ENCODE data around the gene KRT33A.

The KRT33A gene

DNA sequence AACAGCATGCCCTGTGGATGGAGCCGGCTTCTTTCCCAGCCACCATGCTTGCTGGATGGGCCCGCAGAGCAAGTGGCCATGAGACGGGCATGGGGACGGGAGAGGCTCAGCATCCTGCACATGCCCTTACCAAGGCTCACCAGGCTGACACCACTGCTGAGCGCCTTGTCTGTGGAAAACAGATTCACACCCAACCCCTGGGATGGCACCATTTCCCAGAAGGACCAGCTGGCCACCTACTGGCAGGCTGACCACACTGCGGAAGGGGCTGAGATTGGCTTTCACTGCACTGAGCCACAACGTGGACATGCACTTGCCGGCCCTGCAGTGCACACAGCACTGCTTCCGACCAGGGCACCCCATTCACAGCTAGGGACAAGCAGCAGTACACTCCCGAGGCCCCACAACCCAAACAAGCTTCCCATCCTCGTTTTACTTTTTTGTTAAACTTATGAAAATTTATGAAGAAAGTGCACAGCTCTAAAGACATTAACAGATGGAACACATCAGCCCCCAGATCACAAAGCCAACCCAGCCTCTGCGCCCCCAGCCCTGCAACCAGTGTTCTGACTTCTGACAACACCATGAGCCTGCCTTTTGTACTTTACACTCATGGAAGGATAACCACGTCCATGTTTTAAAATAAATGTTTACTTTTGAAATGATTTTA is 21.2 kb downstream of the KRT33A start:
- DNase-seq (ENCODE audit: low read depth in 3 of 3) = no peak

DNA sequence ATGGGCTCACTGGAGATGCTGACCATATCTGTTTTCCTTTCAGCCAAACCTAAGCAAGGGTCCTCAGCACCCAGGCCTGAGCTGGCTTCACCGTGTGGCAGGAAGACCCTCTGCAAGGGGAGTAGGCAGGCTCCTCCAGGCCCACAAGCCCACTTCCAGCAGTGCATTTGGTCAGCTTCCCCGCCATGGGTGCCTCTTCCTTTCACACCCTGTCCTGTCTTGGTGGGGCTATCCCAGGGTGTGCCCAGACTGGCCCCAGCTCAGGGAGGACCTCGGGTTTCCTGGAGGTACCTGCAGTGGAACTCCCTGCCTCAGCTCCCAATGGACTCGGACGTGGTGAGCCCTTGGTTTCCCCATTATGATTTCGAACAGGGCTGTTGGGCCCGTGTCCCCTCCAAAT is 22.4 kb downstream of the KRT33A start:
- DNase-seq (ENCODE audit: low read depth in 3 of 3) = no peak

DNA sequence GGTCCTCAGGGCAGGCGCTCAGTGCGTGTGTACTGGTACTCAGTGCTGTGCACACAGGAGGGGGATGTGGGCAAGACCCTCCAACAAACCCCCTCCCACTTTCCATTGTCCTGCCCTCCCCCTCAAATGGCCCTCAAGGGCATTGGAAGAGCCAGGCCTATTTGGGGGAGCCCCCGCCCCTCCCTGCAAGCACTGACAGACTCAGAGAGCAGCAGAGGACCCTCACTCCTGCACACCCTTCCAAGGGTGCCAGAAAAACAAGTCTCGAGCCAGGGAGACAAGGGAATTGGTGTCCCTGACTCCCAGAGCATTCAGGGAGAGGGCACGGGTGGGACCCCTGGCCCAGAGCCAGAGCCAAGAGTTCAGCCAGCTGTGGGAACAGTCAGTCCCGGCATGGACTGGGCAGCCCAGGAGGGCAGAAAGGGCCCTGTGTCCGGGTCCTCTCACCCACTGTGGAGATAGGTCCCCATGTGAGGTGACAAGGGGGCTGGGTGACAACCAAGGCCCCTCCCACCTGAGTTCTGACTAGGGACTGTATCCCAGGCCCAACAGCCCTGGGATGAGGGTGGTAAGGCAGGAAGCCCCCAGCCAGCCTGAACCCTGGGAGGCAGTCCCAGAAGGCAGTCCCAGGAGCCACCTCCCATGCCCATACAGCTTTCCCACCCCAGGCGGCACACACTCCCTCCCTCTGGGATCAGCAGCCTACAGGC is 23.1 kb downstream of the KRT33A start:
- DNase-seq (ENCODE audit: low read depth in 3 of 3) = no peak

DNA sequence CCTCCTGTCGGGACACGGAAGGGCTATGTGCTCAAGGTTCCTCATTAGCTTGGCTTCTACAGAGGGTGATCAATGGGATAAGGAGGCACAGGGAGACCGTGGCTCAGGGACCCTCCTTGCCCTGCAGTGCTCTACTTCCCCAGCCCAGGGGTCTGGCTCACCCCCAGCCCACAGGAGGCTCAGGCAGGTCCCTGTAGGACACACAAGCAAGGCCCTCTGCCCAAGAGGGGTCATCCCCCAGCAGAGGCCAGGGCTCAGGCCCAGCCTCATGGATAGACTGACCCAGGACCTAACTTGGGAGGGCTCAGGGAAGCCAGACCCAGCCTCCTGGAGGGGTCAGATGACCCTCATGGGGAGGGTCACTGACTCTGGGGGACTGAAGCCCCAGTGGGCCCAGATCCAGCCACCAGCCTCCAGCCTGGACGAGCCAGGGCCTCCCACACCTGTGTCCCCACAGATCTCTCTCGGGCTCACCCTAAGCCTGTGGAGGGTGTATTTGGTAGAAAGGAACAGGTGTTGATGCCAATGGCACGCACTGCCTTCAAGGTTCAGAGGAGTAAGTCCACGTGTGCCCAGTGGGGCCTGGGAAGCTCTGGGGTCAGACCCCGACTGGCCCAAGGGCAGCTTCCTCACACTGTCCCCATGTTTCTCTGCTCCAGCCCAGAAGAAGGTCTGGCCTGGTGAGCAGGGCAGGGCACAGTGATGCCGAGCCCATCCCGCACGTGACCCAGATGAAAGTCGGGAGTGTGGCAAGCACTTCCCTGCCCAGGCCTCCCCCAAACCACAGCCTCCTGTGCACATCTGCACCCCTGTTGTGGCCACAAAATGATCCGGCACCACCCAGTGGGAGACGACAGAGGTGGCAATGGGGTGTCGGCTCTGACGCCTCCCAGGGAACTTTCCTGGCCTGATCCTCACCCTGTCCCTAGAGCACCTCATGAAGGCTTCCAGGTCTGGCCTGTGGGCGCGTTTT is 24.2 kb downstream of the KRT33A start:
- no peak for DNase-seq (ENCODE audit: low read depth in 3 of 3)

DNA sequence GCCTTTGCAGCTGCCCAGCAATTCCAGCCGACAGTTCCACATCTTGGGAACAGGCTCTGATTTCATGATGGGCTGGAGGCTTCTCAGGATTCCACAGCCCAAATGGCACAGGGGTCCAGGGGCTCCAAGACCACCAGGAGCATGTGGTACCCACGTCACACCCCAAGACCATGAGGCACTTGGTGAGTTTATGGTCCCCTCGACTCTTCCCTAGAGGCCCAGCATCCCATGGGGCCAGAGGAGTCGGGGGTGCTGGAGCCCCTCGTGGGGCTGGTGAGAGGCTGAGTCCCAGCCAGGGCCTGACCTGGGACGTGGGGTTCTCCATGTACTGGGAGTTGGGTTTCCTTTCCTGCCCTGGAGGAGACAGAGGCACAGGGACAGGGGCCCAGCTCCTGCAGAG is 25.0 kb downstream of the KRT33A start:
- no peak for DNase-seq (ENCODE audit: low read depth in 3 of 3)

DNA sequence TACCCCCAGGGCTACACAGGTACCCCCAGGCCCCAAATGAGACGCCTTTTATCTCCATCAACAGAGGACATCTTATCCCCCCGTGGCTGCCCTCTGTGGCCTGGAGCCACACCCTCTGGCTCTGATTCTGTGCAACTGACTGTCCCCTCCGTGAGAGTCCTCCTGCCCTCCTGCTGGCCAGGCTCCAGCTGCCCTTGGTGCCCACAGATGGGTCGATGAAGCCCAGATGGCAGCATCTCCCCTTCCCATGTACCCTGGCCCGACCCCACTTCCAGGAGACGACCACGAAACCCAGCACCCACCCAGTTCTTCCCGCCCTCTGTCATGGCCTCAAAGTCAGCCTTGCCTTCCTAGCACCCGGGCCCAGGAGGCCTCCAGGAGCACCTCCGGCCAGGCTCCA is 25.5 kb downstream of the KRT33A start:
- DNase-seq (ENCODE audit: low read depth in 3 of 3) = no peak

DNA sequence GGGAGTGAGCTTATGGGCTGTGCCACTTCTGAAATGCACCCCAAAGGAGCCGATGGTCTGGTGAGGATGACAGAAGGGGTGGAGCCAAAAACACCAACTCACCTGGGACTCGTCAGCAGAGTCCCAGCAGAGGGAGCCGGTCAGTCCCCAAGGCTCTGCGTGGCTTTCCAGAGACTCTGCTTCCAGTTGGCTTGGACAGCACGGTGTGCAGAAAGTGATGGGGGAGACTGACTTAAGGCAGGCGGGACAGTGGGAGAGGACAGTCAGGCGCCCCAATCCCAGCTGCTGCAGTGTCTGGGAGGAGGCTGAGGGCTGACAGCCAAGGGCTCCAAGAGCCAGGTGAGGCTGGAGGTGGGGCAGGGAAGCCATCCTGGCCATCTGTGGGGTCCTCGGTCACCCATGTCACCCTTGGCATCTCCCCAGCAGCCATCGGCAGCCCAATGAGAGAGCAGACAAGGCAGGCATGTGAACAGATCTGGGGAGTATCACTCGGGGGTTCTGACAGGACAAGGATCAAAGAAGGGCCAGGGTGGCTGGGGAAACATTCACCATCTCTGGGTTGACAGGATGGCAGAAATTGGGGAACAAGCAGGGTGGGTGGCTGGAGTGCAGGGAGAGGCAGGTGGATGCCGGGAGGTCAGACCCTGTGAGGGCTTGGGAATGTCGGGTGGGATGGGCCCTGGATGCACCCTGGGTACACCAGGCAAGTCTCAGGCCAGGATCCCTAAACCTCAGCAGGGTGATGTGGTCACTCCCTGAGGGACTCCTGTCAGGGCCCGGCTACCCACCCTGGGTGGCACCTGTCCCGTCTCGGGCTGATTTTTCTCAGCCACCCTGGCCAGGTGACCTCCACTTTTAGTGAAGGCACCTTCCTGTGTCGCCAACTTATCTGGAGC is 26.2 kb downstream of the KRT33A start:
- no peak for DNase-seq (ENCODE audit: low read depth in 3 of 3)

DNA sequence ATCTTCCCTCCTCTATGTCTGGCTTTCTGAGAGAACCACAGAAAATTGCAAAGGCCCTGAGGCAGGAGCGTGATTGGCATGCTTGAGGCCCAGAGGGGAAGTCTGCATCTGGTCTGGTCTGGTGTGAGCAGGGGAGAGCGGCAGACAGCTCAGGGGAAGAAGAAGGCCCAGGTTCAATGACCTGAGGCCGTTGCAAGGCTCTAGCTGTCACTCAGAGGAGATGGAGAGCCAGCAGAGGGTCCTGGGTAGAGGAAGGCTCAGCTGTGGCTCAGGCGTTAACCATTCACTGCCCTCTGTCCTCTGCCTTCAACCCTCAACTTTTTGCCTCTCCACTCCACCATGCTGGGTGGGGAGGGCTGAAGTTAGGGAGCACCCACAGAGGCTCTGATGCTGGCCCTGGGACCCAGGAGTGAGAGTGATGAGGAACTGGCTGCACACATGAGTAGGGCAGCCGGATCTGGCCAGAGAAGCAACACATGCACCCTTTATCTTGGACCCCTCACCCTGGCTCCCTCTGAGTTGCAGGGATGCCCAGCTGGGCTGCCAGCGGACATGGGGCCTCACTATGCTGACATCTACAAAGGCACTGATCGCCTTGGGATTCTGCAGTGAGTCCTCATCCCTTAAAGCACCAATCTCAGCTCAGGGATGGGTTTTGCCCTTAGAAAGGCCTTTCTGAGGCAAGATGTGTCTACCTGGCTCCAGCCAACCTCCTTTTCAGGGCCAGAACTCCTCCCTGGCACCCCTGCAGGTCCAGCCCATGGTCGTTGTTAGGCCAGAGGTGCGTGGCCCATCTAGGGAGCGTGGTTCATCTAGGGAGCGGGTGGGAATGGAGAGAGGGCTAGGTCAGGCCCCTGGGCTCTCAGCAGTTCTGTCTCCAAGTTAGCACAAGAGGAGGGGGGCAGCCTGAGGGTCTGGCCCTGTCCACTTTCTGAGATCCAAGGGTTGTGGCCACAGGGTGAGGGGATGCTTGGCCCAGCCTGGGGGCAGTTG is 27.4 kb downstream of the KRT33A start:
- DNase-seq (ENCODE audit: low read depth in 3 of 3) = no peak

DNA sequence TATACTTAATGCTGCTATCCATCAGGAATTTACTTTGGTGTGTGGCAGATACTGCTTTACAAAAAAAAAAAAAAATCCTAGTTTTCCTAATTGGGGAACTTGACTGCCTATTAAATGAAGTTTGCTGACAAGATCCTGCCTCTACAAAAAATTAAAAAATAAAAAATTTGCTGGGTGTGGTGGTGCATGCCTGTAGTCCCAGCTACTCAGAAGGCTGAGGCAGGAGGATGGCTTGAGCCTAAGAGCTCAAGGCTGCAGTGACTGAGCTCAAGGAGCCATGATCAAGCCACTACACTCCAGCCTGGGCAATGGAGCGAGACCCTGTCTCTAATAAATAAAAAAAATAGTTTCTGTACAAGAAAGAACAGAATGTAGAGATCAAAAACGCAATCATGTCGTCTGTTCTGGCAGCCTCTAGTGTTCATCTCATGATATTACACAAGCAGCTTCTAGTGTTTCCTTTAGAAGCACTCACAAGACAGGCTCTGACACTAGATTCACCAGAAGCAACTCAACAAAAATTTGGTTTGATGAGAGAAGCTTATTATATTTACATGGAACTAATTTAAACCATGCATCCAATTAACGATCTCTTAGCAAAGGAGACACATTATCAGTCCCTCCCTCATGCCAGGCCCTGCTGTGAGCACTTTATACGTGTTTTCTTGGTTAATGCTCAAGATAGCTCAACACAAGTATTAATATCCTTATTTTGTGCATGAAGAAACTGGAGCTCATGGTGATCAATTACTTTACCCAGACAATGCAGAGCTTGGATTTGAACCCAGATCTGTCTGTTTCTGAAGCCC is 28.3 kb downstream of the KRT33A start:
- DNase-seq (ENCODE audit: low read depth in 3 of 3) = no peak

DNA sequence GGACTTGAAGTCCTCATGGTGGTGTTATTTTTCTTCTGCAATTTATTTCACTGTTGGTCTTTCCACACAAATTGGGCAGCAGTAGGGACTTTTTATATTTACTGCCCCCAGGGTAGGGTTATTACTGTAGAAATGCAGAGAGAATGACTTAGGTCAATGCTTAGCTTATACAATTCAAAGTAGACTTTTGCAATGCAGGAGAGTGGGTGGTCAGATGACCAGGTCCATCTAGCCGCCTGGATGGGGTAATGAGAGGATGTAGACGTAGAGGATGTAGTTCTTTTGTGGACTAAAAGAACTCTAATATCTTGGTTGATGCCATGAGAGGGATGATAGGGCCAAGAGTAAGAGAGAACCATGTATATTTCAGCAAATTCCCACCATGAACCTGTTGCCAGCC is 32.4 kb downstream of the KRT33A start:
- no peak for DNase-seq (ENCODE audit: low read depth in 3 of 3)

DNA sequence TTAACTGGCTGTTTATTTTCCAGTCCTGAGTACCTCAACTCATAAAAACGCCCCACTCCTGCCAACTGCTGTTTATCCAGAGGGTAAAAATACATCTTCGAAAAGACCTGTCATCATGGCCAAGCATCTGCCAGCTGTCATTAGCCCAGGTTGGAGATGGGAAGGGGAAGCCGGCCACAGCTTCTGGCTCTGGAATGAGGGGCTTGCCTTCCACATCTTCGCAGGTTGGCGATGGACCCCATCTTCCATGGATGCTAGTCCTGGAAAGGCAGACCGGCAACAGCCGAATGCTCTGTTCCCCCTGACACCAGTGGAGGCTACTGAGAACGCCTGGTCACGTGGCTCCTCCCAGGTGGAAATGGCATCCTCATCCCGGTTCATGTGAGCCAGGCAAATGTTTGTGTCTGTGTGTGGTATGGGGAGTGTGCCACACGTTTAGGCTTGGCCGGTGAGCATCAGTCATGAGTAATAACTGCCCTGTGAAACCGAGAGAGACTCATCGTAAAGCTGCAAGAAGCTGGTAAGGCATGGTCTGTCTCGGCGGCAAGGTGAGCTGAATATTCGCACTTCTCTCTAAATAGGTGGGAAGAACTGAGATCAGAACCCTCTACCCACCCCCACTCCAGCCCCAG is 34.7 kb downstream of the KRT33A start:
- no peak for DNase-seq (ENCODE audit: low read depth in 3 of 3)

DNA sequence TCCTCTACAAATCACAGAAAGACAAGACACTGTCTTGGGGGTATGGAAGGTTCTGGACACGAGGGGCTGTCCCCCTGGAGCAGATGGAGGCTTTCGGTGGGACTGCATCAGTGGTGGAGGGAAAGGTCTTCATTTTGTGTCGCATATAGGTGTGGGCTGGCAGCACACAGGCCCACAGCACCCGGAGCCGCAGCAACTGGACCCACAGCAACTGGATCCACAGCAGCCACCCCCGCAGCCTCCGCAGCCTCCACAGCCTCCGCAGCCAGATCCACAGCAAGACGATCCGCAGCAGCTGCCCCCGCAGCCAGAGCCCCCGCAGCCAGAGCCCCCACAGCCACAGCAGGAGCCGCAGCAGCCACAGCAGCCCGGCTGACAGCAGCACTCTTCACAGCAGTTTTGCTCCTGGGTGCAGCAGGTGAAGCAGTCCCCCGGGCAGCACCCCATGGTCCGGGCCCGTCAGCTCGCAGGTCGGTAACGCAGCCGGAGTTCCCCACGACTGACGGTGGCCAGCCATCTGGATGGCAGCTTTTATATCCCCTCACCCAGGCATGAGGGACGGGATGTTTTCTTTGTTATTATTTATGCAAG is 35.3 kb downstream of the KRT33A start, which contains the start of gene KRTAP17-1:
KRTAP17-1 (minus strand) TSS at position 507 of the 591 bp plus-strand sequence; CDS start at position 447, 60 bp downstream.
- no peak for DNase-seq (ENCODE audit: low read depth in 3 of 3)

DNA sequence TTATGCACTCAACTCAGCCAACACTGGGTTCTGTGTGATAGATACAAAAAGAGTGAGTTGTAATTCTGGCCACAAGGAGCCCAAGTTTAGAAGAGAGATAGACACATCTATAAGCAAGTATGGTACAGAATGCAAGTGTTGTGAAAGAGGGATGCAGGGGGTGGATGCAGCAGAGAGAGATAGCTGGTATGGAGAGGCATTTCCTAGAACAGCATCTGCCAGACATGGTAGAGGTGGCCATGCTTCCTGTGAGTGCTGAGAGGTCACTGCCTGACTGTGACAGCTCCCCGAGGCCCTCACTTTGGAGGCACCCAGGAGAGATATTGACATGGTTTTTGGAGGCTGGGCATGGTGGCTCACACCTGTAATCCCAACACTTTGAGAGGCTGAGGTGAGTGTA is 39.5 kb downstream of the KRT33A start:
- no peak for DNase-seq (ENCODE audit: low read depth in 3 of 3)

DNA sequence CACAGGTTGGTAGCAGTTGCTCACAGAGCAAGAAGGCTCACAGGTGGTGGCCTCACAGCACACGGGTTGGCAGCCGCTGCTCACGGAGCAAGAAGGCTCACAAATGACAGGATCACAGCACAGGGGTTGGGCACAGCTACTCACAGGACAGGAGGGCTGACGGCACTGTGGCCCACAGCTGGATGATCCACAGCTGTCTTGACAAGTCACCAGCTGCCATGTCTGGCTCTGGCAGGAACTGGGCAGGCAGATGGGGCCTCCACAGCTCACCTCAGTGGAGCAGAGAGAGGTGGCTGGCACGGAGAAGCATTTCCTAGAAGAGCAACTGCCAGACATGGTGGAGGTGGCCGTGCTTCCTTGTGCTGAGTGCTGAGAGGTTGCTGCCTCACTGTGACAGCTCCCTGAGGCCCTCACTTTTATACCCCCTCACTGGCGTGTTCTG is 41.7 kb downstream of the KRT33A start, which contains the start of gene KRTAP16-1:
KRTAP16-1 (minus strand) TSS at position 392 of the 442 bp plus-strand sequence; CDS start at position 336, 56 bp downstream.
- DNase-seq (ENCODE audit: low read depth in 3 of 3) = peak in 1 of 3 donors; percentile 16

DNA sequence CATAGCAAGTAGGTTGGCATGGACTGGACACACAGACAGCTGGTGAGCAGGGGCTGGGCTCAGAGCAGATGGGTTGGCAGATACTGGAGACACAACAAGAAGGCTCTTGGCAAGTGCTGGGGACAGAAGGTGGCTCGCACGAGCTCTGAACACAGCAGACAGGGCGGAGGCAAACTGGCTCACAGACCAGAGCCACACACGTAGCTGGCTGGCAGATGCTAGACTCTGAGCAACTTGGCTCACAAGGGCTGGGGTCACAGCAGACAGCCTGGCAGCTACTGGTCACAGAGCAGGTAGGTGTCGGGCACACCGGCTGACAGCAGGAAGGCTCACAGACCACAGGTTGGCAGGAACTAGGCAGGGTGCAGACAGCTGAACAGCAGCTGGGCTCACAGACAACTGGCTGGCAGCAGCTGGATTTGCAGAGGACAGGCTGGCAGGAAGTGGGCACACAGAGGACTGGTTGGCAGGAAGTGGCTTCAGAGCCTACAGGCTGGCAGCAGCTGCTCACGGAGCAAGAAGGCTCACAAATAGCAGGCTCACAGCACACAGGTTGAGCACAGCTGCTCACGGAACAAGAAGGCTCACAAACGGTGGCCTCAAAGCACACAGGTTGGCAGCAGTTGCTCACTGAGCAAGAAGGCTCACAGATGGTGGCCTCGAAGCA is 42.2 kb downstream of the KRT33A start:
- DNase-seq (ENCODE audit: low read depth in 3 of 3) = peak in 2 of 3 donors; percentile 16 to 19

DNA sequence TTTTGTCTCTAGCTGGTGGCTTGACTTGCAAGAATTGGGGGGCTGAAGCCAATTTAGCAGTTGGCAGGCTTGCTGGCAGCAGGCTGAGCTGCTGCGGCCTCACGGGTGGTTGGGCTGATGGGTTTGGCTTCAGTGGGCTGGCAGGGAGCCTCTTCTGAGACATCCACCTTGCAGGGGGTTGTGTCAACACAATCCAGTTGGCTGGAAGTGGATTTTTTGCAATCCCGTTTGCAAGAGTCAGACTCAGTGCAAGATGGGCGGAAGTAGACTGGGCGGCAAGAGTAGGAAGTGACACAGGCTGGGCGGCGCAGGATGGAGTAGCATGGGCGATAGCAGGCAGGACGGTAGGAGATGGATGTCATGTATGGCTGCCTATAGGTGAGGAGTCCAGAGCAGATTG is 43.0 kb downstream of the KRT33A start:
- DNase-seq (ENCODE audit: low read depth in 3 of 3) = no peak

DNA sequence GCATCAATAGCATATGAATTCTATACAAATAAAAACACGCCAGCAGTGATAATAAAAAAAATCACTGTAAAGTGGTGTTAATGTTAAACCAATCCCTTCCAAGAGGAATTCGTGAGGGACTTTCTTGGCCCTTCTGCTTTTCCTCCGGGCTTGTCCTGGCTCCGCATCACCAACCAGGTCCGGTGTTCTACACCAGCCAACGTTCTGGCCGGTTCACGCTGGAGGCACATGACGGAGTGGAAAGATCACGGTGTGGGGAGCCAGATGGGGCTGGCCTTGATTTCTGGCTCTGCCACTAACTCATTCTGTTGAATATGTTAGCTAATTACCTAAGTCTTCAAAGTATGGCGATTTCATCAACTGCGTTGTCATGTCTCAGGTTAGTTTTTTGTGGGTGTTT is 46.5 kb downstream of the KRT33A start:
- DNase-seq (ENCODE audit: low read depth in 3 of 3) = no peak
